Left hindlimb (tissue), 1 donor: ENCODE results near the gene USP22.
A peak's percentile ranks its signal among the peaks of the same experiment; 100 is the strongest.
"Not testable (repeated sequence)": the region's sequence is repeated elsewhere in the genome, so short reads cannot be mapped to it uniquely, and the experiment has no call there.

Experiments
- DNase-seq: peaks from one replicate; pipeline ENCODE4 v3.0.0-alpha.2; 2018

The USP22 gene

DNA sequence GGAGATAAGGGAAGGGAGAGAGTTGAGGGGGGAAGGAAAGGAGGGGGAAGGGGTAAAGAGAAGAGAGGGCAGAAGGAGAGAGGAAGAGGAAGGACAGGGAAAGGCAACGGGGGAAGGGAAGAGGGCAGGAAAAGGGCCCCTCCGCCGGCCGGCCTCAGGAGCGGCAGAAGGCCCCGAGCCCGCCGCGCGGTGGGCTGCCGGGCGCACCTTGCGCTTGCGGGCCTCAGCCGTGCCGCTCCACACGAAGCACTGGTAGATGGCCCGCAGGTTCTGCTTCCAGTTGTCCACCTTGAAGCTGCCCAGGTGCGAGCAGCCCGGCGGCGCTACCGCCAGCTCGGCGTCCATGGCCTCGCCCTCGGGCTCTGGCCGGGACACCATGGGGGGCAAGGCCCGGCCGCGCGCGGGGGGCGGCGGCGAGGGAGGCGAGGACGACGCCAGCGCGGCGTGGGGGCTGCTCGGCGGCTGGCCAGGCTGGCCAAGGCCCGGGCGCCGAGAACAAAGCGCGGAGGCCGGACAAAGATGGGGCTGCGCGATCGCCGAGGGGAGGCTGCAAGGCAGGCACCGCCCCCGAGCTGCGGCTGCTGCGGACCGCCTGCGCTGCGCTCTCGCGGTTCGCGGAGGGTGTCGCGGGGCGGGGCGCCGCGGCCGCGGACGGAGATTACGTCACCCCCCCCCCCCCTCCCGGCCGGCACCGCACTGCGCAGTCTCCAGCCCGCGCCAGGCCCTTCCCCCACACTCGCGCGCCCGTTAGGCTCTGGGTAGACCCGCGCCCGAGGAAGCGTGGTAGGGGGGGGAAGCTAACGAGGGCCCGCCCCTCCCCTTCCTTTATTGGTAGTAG, at the start of gene USP22:
Gene USP22 (minus strand): TSS at position 554 of the 838 bp plus-strand sequence. CDS start 176 bp downstream, at position 378.
- no peak for DNase-seq

GRCh38 chr17:21090902-21091618, 48.2 kb upstream of the USP22 start:
- no peak for DNase-seq

GRCh38 chr17:21089933-21090901, 47.4 kb upstream of the USP22 start:
- DNase-seq, result no peak

GRCh38 chr17:21089145-21089544, 46.3 kb upstream of the USP22 start:
- no peak for DNase-seq

GRCh38 chr17:21085707-21086106, 42.9 kb upstream of the USP22 start:
- no peak for DNase-seq

DNA sequence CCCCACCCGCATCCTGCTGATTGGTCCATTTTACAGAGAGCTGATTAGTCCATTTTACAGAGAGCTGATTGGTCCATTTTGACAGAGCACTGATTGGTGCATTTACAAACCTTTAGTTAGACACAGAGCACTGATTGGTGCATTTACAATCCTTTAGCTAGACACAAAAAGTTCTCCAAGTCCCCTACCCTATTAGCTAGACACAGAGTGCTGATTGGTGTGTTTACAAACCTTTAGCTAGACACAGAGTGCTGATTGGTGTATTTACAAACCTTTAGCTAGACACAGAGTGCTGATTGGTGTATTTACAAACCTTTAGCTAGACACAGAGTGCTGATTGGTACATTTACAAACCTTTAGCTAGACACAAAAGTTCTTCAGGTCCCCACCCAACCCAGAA, 42.5 kb upstream of the USP22 start:
- DNase-seq, result not testable (repeated sequence)

DNA sequence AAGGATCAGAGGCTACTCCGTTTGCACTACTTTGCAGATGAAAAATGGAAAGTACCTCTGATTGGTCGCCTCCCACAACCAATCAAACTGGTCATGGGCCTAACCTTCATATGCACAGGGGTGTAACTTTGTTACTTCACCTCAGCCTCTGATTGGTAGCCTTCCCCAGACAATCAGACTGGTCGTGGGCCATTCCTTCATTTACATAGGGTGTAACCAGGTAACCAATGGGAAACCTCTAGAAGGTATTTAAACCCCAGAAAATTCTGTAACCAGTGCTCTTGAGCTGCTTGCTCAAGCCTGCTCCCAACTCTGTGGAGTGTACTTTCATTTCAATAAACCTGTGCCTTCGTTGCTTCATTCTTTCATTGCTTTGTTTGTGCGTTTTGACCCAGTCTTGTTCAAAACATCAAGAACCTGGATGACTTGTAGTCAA, 39.2 kb upstream of the USP22 start:
- no peak for DNase-seq

DNA sequence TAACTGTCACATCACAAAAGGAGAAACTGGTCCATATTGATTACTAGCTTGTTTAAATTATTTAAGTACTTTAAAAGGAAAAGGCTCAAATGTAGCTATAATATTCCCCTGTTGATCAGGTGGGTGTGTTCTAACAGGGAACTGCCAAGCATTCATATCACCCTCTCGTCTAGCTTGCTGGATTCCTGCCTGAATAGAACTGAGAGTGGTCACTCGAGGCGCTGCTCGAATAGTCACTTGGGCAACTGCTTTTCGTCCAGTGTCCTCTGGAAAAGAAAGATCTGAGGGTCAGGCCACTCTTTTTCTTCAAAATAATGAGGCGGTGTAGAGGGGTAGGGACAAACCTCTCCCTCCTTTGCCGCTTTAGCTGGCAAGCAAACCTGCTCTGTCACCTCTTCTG, 36.4 kb upstream of the USP22 start:
- DNase-seq, result no peak

- no peak for DNase-seq
Observed at GRCh38 chr17:21078016-21078780, 35.4 kb upstream of the USP22 start.

GRCh38 chr17:21077281-21077680, 34.5 kb upstream of the USP22 start:
- DNase-seq, result no peak

- DNase-seq, result no peak
Observed at GRCh38 chr17:21076242-21076641, 33.4 kb upstream of the USP22 start.

DNA sequence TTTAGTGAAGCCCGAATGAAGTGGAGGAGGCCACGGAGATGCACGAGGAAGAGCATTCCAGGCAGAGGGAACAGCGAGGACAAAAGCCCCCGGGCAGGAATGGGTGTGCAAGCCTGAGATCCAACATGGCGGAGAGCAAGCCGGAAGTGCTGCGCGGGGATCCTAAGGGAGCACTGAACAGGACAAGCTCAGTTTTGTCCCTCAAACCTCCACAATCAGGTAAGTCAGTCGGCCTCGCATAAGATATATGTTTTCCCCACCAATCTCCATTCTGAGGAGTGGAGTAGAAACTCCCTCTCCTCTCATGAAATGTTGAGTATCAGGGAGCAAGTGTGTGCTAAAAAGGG, 32.9 kb upstream of the USP22 start:
- no peak for DNase-seq

DNA sequence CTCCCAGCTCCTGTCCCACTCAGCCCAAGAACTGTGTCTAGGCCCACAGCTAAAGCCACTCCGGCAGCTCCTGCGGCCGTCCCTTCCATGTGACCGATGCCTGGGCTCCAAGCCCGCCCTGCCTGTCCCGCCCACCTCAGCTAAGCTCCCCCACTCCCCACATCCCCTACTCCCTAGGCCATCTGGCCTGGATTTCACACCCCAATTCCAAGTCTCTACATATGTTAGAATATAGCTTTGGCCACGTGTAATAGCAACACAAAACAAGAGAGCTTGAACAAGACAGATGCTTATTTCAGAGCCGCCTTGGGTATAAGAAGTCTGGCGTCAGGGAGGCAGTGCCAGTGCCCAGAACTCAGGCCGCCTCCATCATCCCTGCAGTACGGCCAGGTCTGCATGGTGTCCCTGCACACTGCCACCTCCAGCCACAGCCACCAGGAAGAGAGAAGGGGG, 30.0 kb upstream of the USP22 start:
- DNase-seq, result peak; percentile 84

DNA sequence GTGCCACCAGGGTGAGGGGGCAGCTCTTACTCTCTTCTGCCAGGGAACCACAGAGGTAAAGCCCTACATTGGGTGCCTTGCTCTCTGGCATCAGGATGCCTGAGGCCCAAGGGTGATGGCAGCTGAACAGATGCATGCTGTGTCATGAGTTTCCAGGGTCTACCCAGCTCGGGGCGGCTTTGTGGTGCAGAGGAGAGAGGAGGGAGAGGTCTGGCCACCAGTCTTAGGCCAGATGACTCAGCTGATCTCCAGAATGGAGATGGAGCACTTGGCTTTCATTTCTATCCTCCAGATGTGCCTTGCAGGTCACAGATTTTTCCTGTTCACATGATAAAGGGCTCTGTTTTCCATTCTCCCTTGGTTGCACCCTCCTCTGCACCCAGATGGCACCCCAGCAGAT, 23.6 kb upstream of the USP22 start:
- DNase-seq, result no peak

DNA sequence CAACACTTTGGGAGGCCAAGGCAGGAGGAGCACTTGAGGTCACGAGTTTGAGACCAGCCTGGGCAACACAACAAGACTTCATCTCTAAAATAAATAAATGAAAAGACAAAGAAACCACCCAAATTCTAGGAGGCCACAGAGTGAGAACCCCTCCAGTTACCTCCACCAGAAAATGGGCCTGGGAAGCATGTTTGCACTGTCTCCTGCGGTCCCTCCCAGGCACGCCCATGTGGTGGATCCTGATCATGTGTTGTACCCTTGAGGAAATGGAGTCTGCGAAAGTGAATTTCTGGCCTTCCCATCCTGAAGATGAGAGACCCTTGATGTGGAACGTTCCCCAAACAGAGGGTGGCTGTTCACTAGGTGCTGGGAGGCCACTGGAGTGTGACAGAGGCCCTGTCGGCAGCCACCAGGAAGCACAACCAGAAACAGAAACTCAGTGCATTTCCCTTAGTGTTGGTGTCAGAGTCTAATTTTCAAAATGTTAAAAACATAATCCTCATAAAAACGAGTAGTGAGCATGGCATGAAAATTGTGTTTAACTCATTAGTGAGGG, 19.2 kb upstream of the USP22 start:
- no peak for DNase-seq

- DNase-seq, result no peak
Observed at GRCh38 chr17:21061158-21061835, 18.5 kb upstream of the USP22 start.

- DNase-seq, result no peak
Observed at GRCh38 chr17:21059761-21060160, 16.9 kb upstream of the USP22 start.

- DNase-seq, result no peak
Observed at GRCh38 chr17:21058098-21058893, 15.5 kb upstream of the USP22 start.

- not testable (repeated sequence) for DNase-seq
Observed at GRCh38 chr17:21053056-21053455, 10.2 kb upstream of the USP22 start.

DNA sequence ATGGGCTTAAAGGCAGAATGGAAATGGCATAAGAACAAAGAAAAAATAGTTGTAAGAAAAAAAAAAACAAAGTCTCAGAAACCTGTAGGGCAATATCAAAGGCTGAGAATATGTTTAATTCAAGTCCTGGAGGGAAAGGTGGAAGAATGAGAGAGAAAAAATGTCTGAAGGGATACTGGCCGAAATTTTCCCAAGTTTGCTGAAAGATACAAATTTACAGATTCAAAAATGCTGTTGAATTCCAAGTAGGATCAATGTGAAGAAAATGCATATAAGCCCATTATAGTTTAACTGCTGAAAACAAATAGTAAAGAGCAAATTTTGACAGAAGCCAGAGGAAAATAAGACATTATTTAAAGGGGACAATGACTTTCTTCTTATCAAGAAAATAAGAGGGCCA, 6.6 kb upstream of the USP22 start:
- no peak for DNase-seq
